Astrocyte (in vitro differentiated cells and primary cell): ENCODE measurements around the gene HTR5A. TPM values are rescaled to one million over a fixed set of nuclear protein-coding genes. Genes with fewer than 3 reads are reported as not detected.

Experiments
- DNase-seq: peaks from one replicate; pipeline ENCODE4 v3.0.0-alpha.2; 2010; ENCODE audit warnings: low read depth
- FAIRE-seq: peaks from 2 replicates; lab custom pipeline; 2011; peaks lifted over from hg19 to GRCh38; lab: Jason Lieb, UNC
- H2AFZ ChIP-seq: 2 replicates; pipeline ENCODE4 v1.6.0; 2012; ENCODE audit warnings: low read depth, low read length, inconsistent platforms
- H3K27ac ChIP-seq: 2 replicates; pipeline ENCODE4 v1.5.1; 2011; ENCODE audit warnings: low read depth, low read length, inconsistent platforms
- H3K27me3 ChIP-seq: 2 replicates; pipeline ENCODE4 v1.6.0; 2011; ENCODE audit warnings: low read length, inconsistent platforms; ENCODE audit not compliant: insufficient read depth
- H3K36me3 ChIP-seq: 2 replicates; pipeline ENCODE4 v1.5.1; 2011; ENCODE audit warnings: low read length, inconsistent platforms; ENCODE audit not compliant: insufficient read depth
- H3K4me1 ChIP-seq: 2 replicates; pipeline ENCODE4 v1.5.1; 2011; ENCODE audit warnings: low read length, inconsistent platforms; ENCODE audit not compliant: insufficient read depth
- H3K4me2 ChIP-seq: 2 replicates; pipeline ENCODE4 v1.6.0; 2012; ENCODE audit warnings: low read length, inconsistent platforms
- H3K4me3 ChIP-seq: 2 replicates; pipeline ENCODE4 v1.5.1; 2011; ENCODE audit warnings: low read depth, mild to moderate bottlenecking, low read length, inconsistent platforms; ENCODE audit not compliant: insufficient read depth
- H3K79me2 ChIP-seq: 2 replicates; pipeline ENCODE4 v1.6.0; 2012; ENCODE audit warnings: mild to moderate bottlenecking, low read length, inconsistent platforms; ENCODE audit not compliant: insufficient read depth
- H3K9ac ChIP-seq: 2 replicates; pipeline ENCODE4 v1.6.0; 2012; ENCODE audit warnings: mild to moderate bottlenecking, low read length, inconsistent platforms
- H3K9me3 ChIP-seq: 2 replicates; pipeline ENCODE4 v1.5.1; 2012; ENCODE audit warnings: low read depth, mild to moderate bottlenecking, low read length, inconsistent platforms; ENCODE audit not compliant: insufficient read depth
- H4K20me1 ChIP-seq: 2 replicates; pipeline ENCODE4 v1.6.0; 2012; ENCODE audit warnings: low read length, inconsistent platforms; ENCODE audit not compliant: insufficient read depth
- H3K27ac Mint-ChIP-seq: one replicate; pipeline ENCODE4 v1.8.0; 2021; ENCODE audit warnings: mild to moderate bottlenecking, mixed read lengths; ENCODE audit not compliant: unreplicated experiment
- H3K27me3 Mint-ChIP-seq: one replicate; pipeline ENCODE4 v1.8.0; 2021; ENCODE audit warnings: low read depth, mixed read lengths; ENCODE audit not compliant: unreplicated experiment
- H3K36me3 Mint-ChIP-seq: one replicate; pipeline ENCODE4 v1.8.0; 2021; ENCODE audit warnings: low read depth, mixed read lengths; ENCODE audit not compliant: unreplicated experiment
- H3K4me1 Mint-ChIP-seq: one replicate; pipeline ENCODE4 v1.8.0; 2021; ENCODE audit warnings: low read depth, mixed read lengths; ENCODE audit not compliant: unreplicated experiment
- H3K4me3 Mint-ChIP-seq: one replicate; pipeline ENCODE4 v1.8.0; 2021; ENCODE audit warnings: mild to moderate bottlenecking, moderate library complexity, mixed read lengths; ENCODE audit not compliant: unreplicated experiment
- H3K9me3 Mint-ChIP-seq: one replicate; pipeline ENCODE4 v1.8.0; 2021; ENCODE audit warnings: mild to moderate bottlenecking, mixed read lengths; ENCODE audit not compliant: unreplicated experiment
- EZH2 ChIP-seq: IDR thresholded peaks from 2 replicates; pipeline ENCODE4 v1.6.1; 2012; ENCODE audit warnings: mild to moderate bottlenecking, low read length, inconsistent platforms; ENCODE audit not compliant: insufficient read depth
- total RNA-seq: library from RNA; stranded (reverse); gene quantifications from 2 replicates; pipeline ENCODE4 v1.2.1, GENCODE V29; 2021
- TF ChIP-seq, protein P1 (sequence below): IDR thresholded peaks from 2 replicates; pipeline ENCODE4 v1.5.1; 2011; ENCODE audit warnings: low read depth, mild to moderate bottlenecking, inconsistent platforms, low read length, moderate library complexity; ENCODE audit not compliant: insufficient read depth

Gene HTR5A
- total RNA-seq, 1 donor from 2014 or later, result not detected

GRCh38 chr7:155084021-155084420, 13.9 kb downstream of the HTR5A start:
- H3K27me3 ChIP-seq, result no peaks in the 10 kb centered on the region
- TF ChIP-seq, protein P1, sequence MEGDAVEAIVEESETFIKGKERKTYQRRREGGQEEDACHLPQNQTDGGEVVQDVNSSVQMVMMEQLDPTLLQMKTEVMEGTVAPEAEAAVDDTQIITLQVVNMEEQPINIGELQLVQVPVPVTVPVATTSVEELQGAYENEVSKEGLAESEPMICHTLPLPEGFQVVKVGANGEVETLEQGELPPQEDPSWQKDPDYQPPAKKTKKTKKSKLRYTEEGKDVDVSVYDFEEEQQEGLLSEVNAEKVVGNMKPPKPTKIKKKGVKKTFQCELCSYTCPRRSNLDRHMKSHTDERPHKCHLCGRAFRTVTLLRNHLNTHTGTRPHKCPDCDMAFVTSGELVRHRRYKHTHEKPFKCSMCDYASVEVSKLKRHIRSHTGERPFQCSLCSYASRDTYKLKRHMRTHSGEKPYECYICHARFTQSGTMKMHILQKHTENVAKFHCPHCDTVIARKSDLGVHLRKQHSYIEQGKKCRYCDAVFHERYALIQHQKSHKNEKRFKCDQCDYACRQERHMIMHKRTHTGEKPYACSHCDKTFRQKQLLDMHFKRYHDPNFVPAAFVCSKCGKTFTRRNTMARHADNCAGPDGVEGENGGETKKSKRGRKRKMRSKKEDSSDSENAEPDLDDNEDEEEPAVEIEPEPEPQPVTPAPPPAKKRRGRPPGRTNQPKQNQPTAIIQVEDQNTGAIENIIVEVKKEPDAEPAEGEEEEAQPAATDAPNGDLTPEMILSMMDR, result no peak
- no peak for TF ChIP-seq EZH2
- H3K27ac Mint-ChIP-seq, result no peak overlapping the region
- DNase-seq (no peak), FAIRE-seq (no peak)
- H3K9me3 ChIP-seq, result peaks cover 4% of the 10 kb centered on the region
- H3K79me2 ChIP-seq, result no peaks in the 10 kb centered on the region
- H3K36me3 ChIP-seq, result no peaks in the 10 kb centered on the region
- no peak overlapping the region for H3K4me3 ChIP-seq
- H3K4me1 Mint-ChIP-seq, result no peaks in the 10 kb centered on the region
- H4K20me1 ChIP-seq, result no peaks in the 10 kb centered on the region
- peaks cover 7% of the 10 kb centered on the region for H3K9me3 Mint-ChIP-seq
- no peak overlapping the region for H3K4me3 Mint-ChIP-seq
- no peak overlapping the region for H3K4me2 ChIP-seq
- H2AFZ ChIP-seq, result no peak overlapping the region
- no peak overlapping the region for H3K27ac ChIP-seq
- no peak overlapping the region for H3K9ac ChIP-seq
- no peaks in the 10 kb centered on the region for H3K36me3 Mint-ChIP-seq
- peaks cover 28% of the 10 kb centered on the region for H3K27me3 Mint-ChIP-seq
- no peaks in the 10 kb centered on the region for H3K4me1 ChIP-seq

DNA sequence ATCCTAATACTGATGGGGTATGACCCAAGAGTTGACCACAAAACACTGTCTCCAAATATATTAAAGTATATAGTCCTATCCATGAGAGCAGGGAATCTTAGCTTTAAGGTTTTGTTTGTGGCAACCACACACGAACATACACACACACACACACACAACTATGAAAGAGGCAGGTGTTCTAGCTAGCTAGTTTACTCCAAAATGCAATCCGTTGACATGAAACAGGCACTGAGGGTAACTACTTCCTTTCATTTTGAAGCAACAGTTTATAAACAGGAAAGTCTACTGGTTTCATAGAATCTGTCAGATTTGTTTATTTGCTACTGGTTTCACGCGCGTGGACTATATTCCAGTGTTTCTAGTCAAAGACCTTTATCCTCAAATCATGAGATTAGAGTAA, 14.8 kb downstream of the HTR5A start:
- H3K27ac Mint-ChIP-seq, result no peak overlapping the region
- no peak overlapping the region for H2AFZ ChIP-seq
- FAIRE-seq (no peak), DNase-seq (no peak)
- H3K4me1 Mint-ChIP-seq, result no peaks in the 10 kb centered on the region
- peaks cover 7% of the 10 kb centered on the region for H3K9me3 Mint-ChIP-seq
- H3K36me3 ChIP-seq, result no peaks in the 10 kb centered on the region
- H3K4me2 ChIP-seq, result no peak overlapping the region
- TF ChIP-seq, protein P1, result no peak
- TF ChIP-seq EZH2, result no peak
- H4K20me1 ChIP-seq, result no peaks in the 10 kb centered on the region
- peaks cover 23% of the 10 kb centered on the region for H3K27me3 Mint-ChIP-seq
- H3K4me3 Mint-ChIP-seq, result no peak overlapping the region
- H3K4me3 ChIP-seq, result no peak overlapping the region
- no peak overlapping the region for H3K27ac ChIP-seq
- no peaks in the 10 kb centered on the region for H3K79me2 ChIP-seq
- no peak overlapping the region for H3K9ac ChIP-seq
- H3K36me3 Mint-ChIP-seq, result no peaks in the 10 kb centered on the region
- peaks cover 4% of the 10 kb centered on the region for H3K9me3 ChIP-seq
- H3K4me1 ChIP-seq, result no peaks in the 10 kb centered on the region
- no peaks in the 10 kb centered on the region for H3K27me3 ChIP-seq

DNA sequence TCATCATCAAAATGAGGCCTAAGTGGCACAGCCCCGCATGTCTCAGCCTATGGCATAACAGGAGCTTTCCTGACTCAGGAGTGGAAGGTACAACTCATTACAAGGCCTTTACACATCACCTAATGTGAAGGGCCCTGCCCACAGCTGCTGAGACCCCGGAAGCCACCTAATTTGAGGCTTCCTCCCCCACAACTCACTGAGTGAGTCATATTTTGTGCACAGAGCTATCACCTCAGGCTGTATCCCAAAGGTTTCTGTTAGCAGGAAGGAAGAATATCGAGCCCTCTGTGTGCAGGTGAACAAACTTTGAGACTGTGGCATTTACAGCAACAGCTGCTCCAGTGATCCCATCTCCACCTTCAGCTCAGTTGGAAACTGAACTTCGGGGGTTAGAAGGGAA, 20.6 kb downstream of the HTR5A start:
- Mint-ChIP-seq H3K36me3 (peaks cover 2% of the 10 kb centered on the region), H3K4me3 (no peak overlapping the region), H3K27ac (no peak overlapping the region), H3K4me1 (no peaks in the 10 kb centered on the region), H3K27me3 (peaks cover 13% of the 10 kb centered on the region), H3K9me3 (peaks cover 2% of the 10 kb centered on the region)
- Histone ChIP-seq H3K4me1 (no peaks in the 10 kb centered on the region), H2AFZ (no peak overlapping the region), H3K4me3 (no peak overlapping the region), H4K20me1 (no peaks in the 10 kb centered on the region), H3K9ac (no peak overlapping the region), H3K4me2 (no peak overlapping the region), H3K36me3 (no peaks in the 10 kb centered on the region), H3K27ac (no peak overlapping the region), H3K79me2 (no peaks in the 10 kb centered on the region), H3K27me3 (no peaks in the 10 kb centered on the region), H3K9me3 (no peaks in the 10 kb centered on the region)
- no peak for FAIRE-seq
- TF ChIP-seq EZH2, result no peak
- no peak for DNase-seq
